ENCODE results near the gene CACYBP.
"Not testable (repeated sequence)": the region's sequence is repeated elsewhere in the genome, so short reads cannot be mapped to it uniquely, and the experiment has no call there.

Gene CACYBP

DNA sequence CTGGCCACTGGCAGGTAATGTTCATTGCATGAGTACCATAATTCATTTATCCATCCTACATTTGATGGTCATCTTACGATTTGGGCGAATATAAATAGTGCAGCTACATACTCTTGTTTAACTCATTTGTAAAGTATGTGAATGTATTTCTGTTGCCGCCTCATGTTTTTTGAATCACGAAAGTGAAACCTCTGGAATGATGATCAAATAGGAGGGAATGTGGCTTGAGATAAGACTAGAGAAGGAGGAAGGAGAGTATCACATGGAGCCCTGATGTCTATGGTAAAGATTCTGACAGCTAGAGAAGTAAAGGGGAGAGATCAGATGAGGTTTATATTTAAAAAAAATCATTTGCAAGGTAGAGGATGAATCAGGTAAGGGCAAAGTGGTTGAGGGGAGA lies 15.5 kb downstream of the CACYBP start:
- DNase-seq = peak; percentile 69

DNA sequence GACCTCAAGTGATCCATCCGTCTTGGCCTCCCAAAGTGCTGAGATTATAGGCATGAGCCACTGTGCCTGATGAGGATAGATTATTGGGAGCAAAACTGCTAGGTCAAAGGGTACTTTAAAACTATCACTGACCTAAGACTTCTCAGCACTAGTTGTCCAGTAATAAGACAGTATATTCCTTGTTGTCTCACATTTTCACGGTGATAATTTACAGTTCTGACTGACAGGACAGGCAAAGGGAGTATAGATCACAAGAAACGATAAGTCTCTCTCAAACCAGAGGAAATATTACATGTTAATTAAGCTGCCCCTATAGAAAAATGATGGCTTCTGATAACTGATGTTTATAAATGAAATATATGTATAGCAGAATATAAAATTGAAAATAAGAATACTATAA lies 19.8 kb downstream of the CACYBP start:
- no peak for DNase-seq

DNA sequence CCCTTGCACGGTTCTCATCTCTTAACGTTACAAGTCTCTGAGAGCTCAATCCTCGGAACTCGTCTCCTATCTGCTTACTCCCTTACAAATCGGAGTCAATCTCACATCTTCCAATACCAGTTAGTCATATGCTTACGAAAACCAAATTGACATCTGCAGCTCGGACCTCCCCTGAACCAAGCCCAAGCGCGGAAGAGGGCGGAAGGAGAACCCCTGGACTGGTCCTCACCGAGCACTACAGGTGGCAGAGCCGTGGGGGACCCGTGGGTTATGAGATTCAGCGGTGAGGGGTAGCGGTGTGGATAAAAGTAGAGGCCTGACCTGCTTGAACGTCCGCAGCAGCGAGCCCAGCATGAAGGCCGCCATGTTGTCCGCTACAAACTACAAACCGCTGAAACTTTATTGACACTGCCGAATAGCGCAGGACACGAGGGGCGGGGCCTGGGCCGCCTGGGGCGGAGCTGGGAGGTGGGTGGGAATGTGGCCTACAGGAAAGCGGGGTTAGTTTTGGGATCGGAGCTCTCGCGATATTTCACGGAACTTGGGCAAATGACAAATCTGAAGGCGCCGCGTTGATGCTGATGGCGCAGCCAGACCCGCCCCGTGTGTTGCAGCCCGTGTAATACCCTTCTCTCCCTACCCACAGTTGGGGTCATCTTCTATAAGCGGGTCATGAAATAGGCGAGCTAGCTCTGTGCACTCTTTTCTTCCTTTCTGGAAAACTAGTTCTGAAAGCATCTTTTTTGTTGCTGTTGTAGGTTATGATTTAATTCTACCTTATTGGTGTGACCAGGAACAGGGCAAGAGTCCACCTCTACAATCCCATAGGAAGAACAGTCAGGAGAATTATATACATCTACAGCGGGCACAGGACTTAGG lies 23.5 kb downstream of the CACYBP start, which contains the start of gene MRPS14:
TSS of gene MRPS14 (minus strand) at position 383 of the 879 bp plus-strand sequence. CDS start at position 366, 17 bp downstream.
- DNase-seq = peak; percentile 98

DNA sequence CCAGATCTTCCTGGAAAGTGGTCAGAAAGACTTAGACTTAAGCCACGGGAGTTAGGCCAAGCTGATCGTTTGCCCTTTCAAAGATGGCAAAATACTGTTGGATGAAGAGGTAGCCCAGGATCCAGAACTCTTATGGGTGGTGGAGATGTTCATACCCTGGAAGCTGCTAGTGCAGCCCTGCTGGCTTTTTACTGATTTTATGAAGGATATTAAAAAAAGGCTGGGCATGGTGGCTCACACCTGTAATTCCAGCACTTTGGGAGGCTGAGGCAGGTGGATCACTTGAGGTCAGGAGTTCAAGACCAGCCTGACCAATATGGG lies 24.1 kb downstream of the CACYBP start:
- not testable (repeated sequence) for DNase-seq

DNA sequence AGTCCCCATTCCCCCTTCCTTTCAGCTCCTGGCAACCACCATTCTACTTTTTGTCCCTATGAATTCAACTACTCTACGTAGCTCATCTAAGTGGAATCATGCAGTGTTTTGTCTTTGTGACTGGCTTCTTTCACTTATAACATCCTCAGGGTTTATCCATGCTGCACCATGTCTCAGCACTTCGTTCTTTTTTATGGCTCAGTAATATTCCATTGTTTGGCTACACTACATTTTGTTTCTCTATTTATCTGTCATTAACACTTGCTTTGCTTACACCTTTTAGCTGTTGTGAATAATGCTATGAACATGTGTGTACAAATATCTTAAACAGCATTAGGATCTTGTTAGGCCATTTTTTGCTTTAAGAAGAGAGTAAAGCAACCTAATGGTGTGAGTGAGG lies 25.0 kb downstream of the CACYBP start:
- no peak for DNase-seq

DNA sequence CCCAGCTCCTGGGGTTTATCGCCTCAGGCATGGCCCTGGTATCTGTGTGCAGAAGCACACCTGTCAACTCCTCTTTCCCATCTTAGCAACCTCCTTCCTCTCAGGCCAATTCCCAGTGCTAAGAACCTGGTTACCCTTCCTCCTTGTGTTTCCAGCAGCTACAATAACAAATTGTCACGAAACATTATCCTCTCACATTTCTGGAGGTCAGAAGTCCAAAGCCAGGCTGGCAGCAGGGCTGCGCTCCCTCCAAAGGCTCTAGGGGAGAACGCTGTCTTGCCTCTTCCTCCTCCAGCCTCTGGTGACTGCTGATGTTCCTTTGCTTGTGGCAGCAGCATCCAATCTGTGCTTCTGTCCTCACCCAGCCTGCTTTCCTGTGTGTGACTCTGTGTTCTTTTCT lies 34.2 kb downstream of the CACYBP start:
- no peak for DNase-seq

DNA sequence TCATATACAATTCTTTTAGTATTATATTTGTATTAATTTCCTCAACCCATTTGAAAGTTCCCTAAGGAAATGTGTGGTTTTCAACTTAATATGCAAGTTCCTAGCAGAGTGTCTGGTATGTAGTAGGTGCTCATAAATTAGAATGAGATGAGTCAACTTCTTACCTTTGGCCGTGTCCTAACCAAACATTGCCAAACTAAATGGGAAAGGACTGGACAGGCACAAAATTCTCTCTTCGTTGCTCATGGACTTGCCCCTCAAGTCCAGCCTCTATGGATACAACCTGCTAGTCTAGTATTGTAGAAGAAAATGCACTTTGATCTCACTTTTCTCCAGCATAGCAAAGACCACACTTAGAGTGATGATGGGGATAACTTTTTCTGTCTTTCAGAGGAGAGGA lies 35.0 kb downstream of the CACYBP start:
- DNase-seq = no peak

DNA sequence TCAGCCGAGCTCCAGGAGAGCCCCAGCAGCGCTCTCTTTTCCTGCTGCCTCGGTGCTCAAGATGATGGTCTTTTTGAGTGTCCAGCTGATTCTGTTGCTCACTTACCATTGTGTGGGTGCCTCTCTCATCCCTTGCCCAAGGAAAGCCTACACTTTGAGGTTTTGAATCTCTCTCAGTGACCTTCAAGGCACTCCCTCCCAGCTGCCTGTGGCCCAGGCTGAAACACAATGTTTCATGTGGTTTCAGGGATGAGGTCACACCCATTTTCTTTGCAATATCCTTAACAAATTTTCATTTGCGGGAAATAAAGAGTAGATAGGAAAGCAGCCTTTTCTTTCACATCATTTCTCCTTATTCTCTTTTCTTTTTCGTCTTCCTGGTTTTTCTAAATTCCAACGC lies 36.1 kb downstream of the CACYBP start:
- DNase-seq = no peak

DNA sequence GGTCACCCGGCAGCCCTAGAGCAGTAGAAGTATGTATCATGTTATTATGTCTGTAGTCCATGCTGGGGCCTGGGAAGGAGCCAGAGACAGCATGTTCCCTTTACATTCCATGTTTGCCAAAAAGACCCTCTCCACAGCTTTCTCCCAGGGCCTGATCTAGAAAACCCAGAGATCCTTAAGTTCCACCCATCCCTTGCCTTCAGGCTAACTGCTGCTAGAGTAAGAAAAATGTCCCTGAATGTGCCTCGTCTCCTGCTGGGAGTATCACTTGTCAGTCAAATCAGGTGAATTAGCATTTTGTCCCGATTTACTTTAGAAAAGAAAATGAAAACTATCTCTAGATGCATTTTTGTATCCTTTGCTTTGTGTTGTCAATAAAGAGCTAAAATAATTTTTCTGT lies 36.7 kb downstream of the CACYBP start:
- DNase-seq = no peak

DNA sequence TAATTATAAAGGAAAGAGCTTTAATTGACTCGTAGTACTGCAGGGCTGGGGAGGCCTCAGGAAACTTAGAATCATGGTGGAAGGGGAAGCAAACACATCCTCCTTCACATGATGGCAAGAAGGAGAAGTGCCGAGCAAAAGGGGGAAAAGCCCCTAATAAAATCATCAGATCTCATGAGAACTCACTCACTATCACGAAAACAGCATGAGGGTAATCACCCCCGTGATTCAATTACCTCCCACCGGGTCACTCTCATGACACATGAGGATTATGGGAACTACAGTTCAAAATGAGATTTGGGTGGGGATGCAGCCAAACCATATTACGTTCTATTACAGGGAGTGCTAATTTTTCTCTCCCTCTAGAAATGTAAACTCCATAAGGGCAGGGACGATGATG lies 37.7 kb downstream of the CACYBP start:
- no peak for DNase-seq

DNA sequence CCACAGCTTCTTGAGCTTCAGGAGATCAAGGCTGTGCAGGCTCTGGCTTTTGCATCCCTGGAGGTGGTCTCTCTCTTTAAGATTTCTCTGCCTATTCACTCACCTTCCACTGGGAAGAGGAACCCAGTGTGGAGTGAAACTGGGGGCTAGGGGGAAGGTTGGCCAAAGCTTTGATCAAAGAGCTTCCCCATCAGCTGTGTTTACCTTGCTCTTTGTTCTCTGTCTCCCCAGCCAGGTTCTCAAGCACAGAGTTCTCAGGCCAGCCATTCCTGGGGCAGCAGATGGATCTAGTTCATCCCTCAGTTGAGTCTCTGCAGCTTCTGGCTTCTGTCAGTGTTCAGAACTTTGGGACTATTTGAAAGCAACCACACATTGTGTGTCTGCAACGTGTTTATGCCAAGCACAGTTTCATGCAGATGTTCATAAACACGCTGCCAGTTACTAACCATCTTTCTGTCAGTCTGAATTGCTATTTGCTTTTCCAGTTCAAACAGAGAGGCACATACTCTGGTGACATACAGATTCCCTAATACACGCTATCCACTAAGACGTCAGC lies 40.7 kb downstream of the CACYBP start:
- no peak for DNase-seq

DNA sequence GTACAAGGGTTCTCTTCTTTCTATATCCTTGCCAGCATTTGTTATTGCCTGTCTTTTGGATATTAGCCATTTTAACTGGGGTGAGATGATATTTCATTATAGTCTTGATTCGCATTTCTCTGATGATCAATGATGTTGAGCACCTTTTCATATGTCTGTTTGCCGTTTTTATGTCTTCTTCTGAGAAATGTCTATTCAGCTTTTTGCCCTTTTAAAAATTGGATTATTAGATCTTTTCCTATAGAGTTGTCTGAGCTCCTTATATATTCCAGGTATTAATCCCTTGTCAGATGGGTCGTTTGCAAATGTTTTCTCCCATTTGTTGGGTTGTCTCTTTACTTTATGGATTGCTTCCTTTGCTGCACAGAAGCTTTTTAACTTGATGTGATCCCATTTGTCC lies 42.9 kb downstream of the CACYBP start:
- no peak for DNase-seq

DNA sequence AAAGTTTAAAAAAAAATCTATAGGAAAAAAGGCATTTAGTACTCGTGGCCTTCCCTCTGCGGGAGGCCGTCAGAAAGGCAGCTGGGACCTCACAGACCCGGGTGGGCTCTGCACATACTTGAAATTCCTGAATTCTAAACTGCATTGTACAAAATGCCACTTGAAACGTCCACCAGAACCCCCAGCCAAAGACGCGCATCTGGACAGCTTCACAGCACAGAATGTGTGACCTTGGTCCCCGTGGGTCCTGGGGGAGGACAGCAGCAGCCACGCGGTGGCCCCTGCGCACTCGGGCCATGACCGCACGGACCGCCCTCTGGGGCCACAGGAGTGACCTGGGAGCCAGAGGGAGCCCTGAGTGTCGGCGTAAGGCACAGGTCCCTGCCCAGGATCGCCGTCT lies 44.1 kb downstream of the CACYBP start:
- peak; percentile 12 for DNase-seq

DNA sequence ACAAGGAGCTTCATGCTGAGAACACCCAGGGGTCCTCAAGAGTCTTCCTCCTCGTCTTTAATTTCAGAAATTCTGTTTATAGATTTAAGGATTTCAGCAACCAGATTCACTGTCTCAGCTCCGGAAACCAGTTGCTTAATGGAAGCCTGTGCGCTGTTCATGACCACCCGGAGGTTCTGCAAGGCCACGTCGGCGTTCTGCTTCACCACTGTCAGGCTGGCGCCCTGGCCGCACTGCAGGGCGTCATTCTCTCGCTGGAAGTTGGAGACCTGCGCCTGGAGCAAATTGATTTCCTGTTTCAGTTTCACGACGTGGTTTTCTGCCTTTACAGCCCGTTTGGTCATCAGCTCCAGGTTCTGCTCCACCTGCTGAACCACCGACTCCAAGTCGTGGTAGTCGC lies 44.8 kb downstream of the CACYBP start:
- DNase-seq = not testable (repeated sequence)

DNA sequence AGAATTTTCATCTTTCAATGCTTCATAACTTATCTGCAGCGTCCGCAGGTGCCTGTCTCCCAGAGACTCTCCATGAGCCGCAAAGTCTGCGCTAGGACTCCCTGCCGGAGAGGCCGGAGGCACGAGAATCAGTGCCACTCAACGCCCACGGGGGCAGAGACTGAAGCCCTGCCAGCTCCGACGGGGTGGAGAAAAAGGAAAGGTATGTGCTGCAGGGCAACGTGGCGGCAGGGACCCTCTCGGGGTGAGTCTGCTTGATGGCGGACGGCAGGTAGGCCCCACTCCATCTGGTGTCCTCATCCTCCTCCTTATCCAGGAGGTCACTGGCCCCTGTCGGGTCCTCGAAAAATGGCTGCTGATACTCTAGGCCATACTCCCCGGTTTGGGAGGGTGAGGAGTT lies 45.4 kb downstream of the CACYBP start:
- DNase-seq = no peak

DNA sequence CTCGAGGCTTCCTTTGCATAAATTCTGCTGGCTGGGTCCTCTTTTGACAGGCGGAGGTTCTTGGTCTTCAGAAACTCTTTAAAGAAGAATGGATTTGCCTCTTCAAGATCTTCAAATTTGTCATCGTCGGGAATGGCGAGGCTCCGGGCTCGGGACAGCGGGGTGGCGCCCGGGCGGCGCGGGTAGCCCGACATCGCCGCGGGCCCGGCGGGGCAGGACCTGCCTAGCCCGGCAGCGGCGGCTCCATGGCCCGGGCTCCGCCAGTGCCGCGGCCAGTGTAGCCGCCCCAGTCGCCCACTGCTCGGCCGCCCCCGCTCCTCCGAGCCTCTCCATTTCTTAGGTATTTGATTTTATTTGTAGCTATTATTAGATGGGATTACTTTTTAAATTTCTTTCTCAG lies 45.8 kb downstream of the CACYBP start:
- no peak for DNase-seq

DNA sequence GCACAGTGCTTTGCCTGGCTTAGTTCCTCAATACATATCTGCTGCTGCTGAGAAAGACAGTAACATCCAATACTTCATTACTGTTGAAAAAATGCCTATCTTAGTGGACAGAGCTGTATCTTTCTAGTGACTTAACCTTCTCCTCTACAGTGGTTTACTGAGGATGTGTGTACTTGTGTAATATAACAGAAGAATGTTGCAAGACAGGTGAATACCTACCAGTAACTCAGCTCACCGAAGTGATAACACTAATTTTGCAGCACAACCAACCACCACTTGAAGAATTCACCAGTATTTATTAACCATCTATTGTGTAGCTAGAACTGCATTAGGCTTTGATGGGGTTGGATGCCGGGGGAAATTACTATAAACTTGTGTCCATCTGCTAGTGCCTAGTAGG lies 51.2 kb downstream of the CACYBP start:
- no peak for DNase-seq

DNA sequence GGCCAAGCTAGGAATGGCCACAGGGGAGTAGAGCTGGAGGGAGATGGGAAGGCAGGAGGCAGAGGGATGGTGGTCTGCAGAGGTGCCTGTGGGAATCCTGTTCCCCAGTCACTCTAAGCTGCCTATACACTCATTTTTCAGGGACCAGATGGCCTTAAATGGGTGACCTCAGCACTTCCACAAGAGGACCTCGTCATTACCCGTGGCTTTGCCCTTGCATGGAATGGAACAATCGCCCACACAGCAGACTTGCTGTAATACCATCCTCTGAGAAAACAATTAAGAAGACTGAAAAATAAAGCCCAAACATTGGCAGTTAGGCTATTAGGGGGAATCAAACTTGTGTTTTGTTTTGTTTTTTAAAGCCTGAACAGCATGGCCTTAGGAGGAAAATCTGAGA lies 55.0 kb downstream of the CACYBP start:
- DNase-seq = no peak

Data from fibroblast of upper back skin (primary cell).